CD14-positive monocyte (primary cell): ENCODE results near the gene WWOX. TPM values are rescaled to one million over a fixed set of nuclear protein-coding genes. Genes with fewer than 3 reads are reported as not detected.

ENCODE experiments used
- DNase-seq, 3 donors: peaks; one replicate each; pipeline ENCODE4 v3.0.0-alpha.2; 2011 to 2022
- H2AFZ ChIP-seq: 2 replicates; pipeline ENCODE4 v1.6.0; 2012; ENCODE audit warnings: mild to moderate bottlenecking, low read depth, low read length, inconsistent platforms; ENCODE audit not compliant: insufficient read depth, poor library complexity, severe bottlenecking
- H3K27ac ChIP-seq, 2 donors: 1 replicate in 1 of 2; 2 replicates in 1 of 2; pipeline ENCODE4 v1.5.1; 2012 to 2013; ENCODE audit warnings: low read length in 2 of 2, control low read depth in 1 of 2, inconsistent platforms in 1 of 2, low read depth in 1 of 2, mild to moderate bottlenecking in 1 of 2
- H3K27me3 ChIP-seq, 2 donors: one replicate each; pipeline versions ENCODE4 v1.6.0 to v1.6.1; 2011 to 2013; ENCODE audit warnings: low read length in 2 of 2; ENCODE audit not compliant: control insufficient read depth in 2 of 2, insufficient read depth in 2 of 2
- H3K36me3 ChIP-seq, 2 donors: replicated peaks in 1 of 2; 1 replicate in 1 of 2; 2 replicates in 1 of 2; pipeline versions ENCODE4 v1.5.1 to v1.6.1; 2012 to 2013; ENCODE audit warnings: low read length in 2 of 2, control low read depth in 1 of 2, inconsistent platforms in 1 of 2, mild to moderate bottlenecking in 1 of 2; ENCODE audit not compliant: insufficient read depth in 2 of 2, control insufficient read depth in 1 of 2
- H3K4me1 ChIP-seq, 2 donors: 1 replicate in 1 of 2; 2 replicates in 1 of 2; pipeline versions ENCODE4 v1.5.1 to v1.6.1; 2012 to 2013; ENCODE audit warnings: low read length in 2 of 2, control low read depth in 1 of 2, inconsistent platforms in 1 of 2, mild to moderate bottlenecking in 1 of 2, moderate library complexity in 1 of 2; ENCODE audit not compliant: insufficient read depth in 2 of 2, control insufficient read depth in 1 of 2
- H3K4me2 ChIP-seq: replicated peaks from 2 replicates; pipeline ENCODE3; 2012; ENCODE audit warnings: low read length, moderate library complexity, mild to moderate bottlenecking; ENCODE audit not compliant: poor library complexity, severe bottlenecking; ENCODE audit errors: extremely low read depth
- H3K4me3 ChIP-seq, 3 experiments: fragments of 200-600 bp in 1 of 3; sonication (generic) in 1 of 3; replicated peaks in 1 of 3; 1 replicate in 2 of 3; 2 replicates in 1 of 3; pipeline ENCODE4 v1.5.1; 2011 to 2013; ENCODE audit warnings: low read length in 3 of 3, mild to moderate bottlenecking in 3 of 3, control low read depth in 2 of 3, low read depth in 2 of 3, inconsistent platforms in 1 of 3, moderate library complexity in 1 of 3
- H3K79me2 ChIP-seq: 2 replicates; pipeline ENCODE4 v1.6.0; 2012; ENCODE audit warnings: mild to moderate bottlenecking, control low read depth, inconsistent platforms, low read length, moderate library complexity; ENCODE audit not compliant: insufficient read depth
- H3K9ac ChIP-seq: 2 replicates; pipeline ENCODE4 v1.6.0; 2017; ENCODE audit warnings: low read length, mild to moderate bottlenecking; ENCODE audit not compliant: insufficient read depth, poor library complexity, severe bottlenecking
- H3K9me3 ChIP-seq, 2 donors: replicated peaks in 1 of 2; 1 replicate in 1 of 2; 2 replicates in 1 of 2; pipeline versions ENCODE4 v1.5.1 to v1.6.1; 2012 to 2013; ENCODE audit warnings: low read length in 2 of 2, control low read depth in 1 of 2; ENCODE audit not compliant: control insufficient read depth in 1 of 2, insufficient read depth in 1 of 2
- H4K20me1 ChIP-seq: 2 replicates; pipeline ENCODE4 v1.6.0; 2012; ENCODE audit warnings: mild to moderate bottlenecking, low read length, control low read depth, moderate library complexity; ENCODE audit not compliant: insufficient read depth
- H3K27ac Mint-ChIP-seq, 7 donors: one replicate each; pipeline ENCODE4 v1.8.0; 2020; ENCODE audit warnings: mild to moderate bottlenecking in 7 of 7, mixed read lengths in 7 of 7, moderate library complexity in 6 of 7, inconsistent platforms in 2 of 7
- H3K27me3 Mint-ChIP-seq, 3 donors: one replicate each; pipeline ENCODE4 v1.8.0; 2021 to 2022; ENCODE audit warnings: low read depth in 3 of 3, mild to moderate bottlenecking in 3 of 3, mixed read lengths in 3 of 3, moderate library complexity in 3 of 3, inconsistent platforms in 1 of 3
- H3K36me3 Mint-ChIP-seq, 2 donors: one replicate each; pipeline ENCODE4 v1.8.0; 2020; ENCODE audit warnings: mixed read lengths in 2 of 2, inconsistent platforms in 1 of 2, mild to moderate bottlenecking in 1 of 2
- H3K4me1 Mint-ChIP-seq: one replicate; pipeline ENCODE4 v1.8.0; 2020; ENCODE audit warnings: mild to moderate bottlenecking, mixed read lengths
- H3K4me3 Mint-ChIP-seq, 2 donors: one replicate each; pipeline ENCODE4 v1.8.0; 2020; ENCODE audit warnings: mild to moderate bottlenecking in 2 of 2, mixed read lengths in 2 of 2, moderate library complexity in 1 of 2
- H3K9me3 Mint-ChIP-seq, 7 donors: one replicate each; pipeline ENCODE4 v1.8.0; 2020 to 2022; ENCODE audit warnings: mixed read lengths in 7 of 7, mild to moderate bottlenecking in 6 of 7, moderate library complexity in 6 of 7, inconsistent platforms in 2 of 7
- WGBS: methylation state at CpG from one replicate; pipeline ENCODE4 v1.1.5; 2013; ENCODE audit warnings: missing lambda C conversion rate; ENCODE audit not compliant: insufficient coverage; 5-methylcytosine and 5-hydroxymethylcytosine counted together
- intact Hi-C, 2 donors: fragments of 100-400 bp; cut with micrococcal nuclease; formaldehyde crosslinking; loops; one replicate each; pipeline versions ENCODE4 v1.15.0 to v1.15.1; 2023
- polyA plus RNA-seq, 3 donors: library from polyadenylated mRNA; depleted of rRNA in 1 of 3; unstranded in 2 of 3; stranded (reverse) in 1 of 3; fragments of 300-500 nt in 2 of 3; fragments of >200 nt in 1 of 3; fragmentation: Illumina TruSeq in 2 of 3; gene quantifications; 1 replicate in 2 of 3; 2 replicates in 1 of 3; pipeline ENCODE4 v1.2.3, GENCODE V29; 2012 to 2021
- TF ChIP-seq, protein P1 (sequence below): fragments of 200-600 bp; IDR thresholded peaks from one replicate; pipeline ENCODE4 v1.8.0; 2022; ENCODE audit warnings: antibody characterized with exemption, mild to moderate bottlenecking

The WWOX gene
- polyA plus RNA-seq, 3 donors = 4.0 to 7.0 (median 6.3) TPM

DNA sequence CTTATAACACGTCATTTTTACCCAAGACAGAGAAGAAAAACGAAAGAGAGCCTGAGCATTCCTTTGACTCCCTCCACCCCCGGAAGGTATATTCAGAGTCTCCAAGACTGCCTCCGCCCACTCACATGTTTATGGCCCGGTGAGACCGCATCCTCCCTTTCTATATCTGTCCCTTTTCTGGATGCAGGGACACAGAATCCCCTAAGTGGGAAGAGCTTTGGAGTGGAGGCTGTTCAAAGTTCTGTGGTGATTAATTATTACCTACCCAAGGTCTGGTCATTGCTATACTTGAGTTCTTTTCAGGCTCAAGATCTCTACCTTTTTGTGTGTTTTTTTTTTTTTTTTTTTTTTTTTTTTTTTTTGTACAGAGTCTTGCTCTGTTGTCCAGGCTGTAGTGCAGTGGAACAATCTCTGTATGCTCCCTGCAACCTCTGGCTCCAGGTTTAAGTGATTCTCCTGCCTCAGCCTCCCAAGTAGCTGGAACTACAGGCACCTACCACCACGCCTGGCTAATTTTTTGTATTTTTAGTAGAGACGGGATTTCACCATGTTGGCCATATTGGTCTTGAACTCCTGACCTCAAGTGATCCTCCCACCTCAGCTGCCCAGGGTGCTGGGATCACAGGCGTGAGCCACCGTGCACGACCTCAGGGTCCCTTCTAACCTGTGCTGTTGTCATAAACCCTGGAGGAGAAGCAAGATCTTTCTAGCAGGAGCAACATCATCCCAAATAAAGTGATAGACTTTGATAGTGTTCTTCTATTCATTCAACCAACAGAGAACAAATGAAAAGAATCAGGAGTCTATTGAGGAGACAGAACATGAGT lies 407.1 kb downstream of the WWOX start:
- Histone ChIP-seq H3K27me3 (no peaks in the 10 kb centered on the region), H3K4me1 (peaks cover 7 to 10% of the 10 kb centered on the region in 2 donors), H3K79me2 (no peaks in the 10 kb centered on the region), H3K36me3 (no peaks in the 10 kb centered on the region), H3K9me3 (no peaks in the 10 kb centered on the region), H3K9ac (no peak overlapping the region), H2AFZ (no peak overlapping the region), H4K20me1 (no peaks in the 10 kb centered on the region), H3K27ac (no peak overlapping the region), H3K4me2 (no peak overlapping the region), H3K4me3 (no peak overlapping the region)
- H3K27me3 Mint-ChIP-seq = peaks cover 0 to 6% (median 0%) of the 10 kb centered on the region in 3 donors
- no peaks in the 10 kb centered on the region for H3K36me3 Mint-ChIP-seq
- 96% methylated on average over 8 of the region's 11 CpGs for WGBS
- DNase-seq = no peak
- H3K27ac Mint-ChIP-seq = peak overlapping the region in 1 of 7 donors; percentile 23
- peaks cover 10% of the 10 kb centered on the region for H3K4me1 Mint-ChIP-seq
- H3K4me3 Mint-ChIP-seq = no peak overlapping the region
- peaks cover 0 to 2% (median 0%) of the 10 kb centered on the region in 7 donors for H3K9me3 Mint-ChIP-seq
- TF ChIP-seq, protein P1, sequence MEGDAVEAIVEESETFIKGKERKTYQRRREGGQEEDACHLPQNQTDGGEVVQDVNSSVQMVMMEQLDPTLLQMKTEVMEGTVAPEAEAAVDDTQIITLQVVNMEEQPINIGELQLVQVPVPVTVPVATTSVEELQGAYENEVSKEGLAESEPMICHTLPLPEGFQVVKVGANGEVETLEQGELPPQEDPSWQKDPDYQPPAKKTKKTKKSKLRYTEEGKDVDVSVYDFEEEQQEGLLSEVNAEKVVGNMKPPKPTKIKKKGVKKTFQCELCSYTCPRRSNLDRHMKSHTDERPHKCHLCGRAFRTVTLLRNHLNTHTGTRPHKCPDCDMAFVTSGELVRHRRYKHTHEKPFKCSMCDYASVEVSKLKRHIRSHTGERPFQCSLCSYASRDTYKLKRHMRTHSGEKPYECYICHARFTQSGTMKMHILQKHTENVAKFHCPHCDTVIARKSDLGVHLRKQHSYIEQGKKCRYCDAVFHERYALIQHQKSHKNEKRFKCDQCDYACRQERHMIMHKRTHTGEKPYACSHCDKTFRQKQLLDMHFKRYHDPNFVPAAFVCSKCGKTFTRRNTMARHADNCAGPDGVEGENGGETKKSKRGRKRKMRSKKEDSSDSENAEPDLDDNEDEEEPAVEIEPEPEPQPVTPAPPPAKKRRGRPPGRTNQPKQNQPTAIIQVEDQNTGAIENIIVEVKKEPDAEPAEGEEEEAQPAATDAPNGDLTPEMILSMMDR = no peak
- intact Hi-C loops = loop anchor here in 1 of 2 donors (10.0 kb wide), 1 partner anchor 268 kb away; no protein-coding TSS in a partner anchor

- Histone ChIP-seq H3K9ac (no peak overlapping the region), H2AFZ (no peak overlapping the region), H3K36me3 (no peaks in the 10 kb centered on the region), H3K79me2 (no peaks in the 10 kb centered on the region), H3K4me2 (no peak overlapping the region), H3K27ac (no peak overlapping the region), H3K4me3 (no peak overlapping the region), H3K4me1 (peaks cover 7 to 11% of the 10 kb centered on the region in 2 donors), H3K27me3 (no peaks in the 10 kb centered on the region), H3K9me3 (no peaks in the 10 kb centered on the region), H4K20me1 (no peaks in the 10 kb centered on the region)
- H3K27ac Mint-ChIP-seq = peak overlapping the region in 2 of 7 donors; percentile 5 to 10
- H3K4me3 Mint-ChIP-seq = no peak overlapping the region
- DNase-seq = no peak
- H3K27me3 Mint-ChIP-seq = peaks cover 0 to 6% (median 0%) of the 10 kb centered on the region in 3 donors
- H3K9me3 Mint-ChIP-seq = peaks cover 0 to 2% (median 0%) of the 10 kb centered on the region in 7 donors
- 89% methylated on average over 8 of the region's 12 CpGs for WGBS
- intact Hi-C loops = loop anchor here in 1 of 2 donors (10.0 kb wide), 1 partner anchor 267 kb away; no protein-coding TSS in a partner anchor
- H3K36me3 Mint-ChIP-seq = no peaks in the 10 kb centered on the region
- peaks cover 11% of the 10 kb centered on the region for H3K4me1 Mint-ChIP-seq
- TF ChIP-seq, protein P1 = no peak
Measured at GRCh38 chr16:78507576-78507975, 408.1 kb downstream of the WWOX start.
